Dedifferentiated amniotic fluid mesenchymal stem cell (primary cell): Measurements from ENCODE around the gene ZC3H12C.

ENCODE experiments used
- DNase-seq: peaks from one replicate; pipeline ENCODE4 v3.0.0-alpha.2; 2016; ENCODE audit errors: extremely low spot score

Gene ZC3H12C

DNA sequence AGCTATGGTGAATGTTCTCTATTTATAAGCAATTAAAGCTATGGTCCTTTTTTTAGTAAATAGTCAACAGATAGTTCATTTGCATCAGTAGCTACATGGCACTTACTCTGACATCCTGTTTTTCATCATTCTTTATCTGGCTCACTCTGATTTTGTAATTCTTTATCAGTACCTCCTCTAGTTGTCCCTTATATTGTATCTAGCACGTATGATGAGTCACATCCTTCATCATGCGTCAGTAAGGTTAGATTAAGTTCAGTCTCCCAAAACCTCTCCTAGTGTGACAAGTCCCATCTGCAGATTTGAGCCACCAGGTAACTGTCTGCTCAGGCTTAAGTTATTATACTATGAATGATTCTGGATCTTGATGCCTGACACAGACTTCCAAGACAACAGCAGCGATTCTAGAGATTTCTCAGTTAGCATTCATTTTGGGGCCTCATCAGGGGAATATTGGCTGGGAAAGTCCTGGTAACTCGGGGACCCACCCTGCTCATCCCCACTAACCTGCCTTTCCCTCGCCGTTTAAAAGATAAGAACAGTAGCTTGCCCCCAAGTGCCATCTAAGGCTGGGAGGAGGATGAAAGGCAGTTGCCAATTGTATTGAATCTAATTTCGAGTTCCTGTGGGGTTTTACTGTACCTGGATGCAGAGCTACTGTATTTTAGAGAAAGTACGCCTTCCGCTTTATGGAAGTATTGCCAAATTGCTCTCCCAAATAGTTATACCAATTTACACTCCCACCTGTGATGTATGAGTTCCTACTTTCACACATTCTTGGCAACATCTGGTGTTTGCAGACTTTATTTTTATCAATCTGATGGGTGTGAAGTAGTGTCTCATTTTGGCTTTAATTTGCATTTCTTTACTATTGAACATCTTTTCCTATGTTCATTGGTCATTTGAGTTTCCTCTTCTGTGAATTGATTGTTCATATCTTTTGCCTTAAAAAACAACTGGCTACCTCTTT, 55.9 kb downstream of the ZC3H12C start:
- DNase-seq: no peak

DNA sequence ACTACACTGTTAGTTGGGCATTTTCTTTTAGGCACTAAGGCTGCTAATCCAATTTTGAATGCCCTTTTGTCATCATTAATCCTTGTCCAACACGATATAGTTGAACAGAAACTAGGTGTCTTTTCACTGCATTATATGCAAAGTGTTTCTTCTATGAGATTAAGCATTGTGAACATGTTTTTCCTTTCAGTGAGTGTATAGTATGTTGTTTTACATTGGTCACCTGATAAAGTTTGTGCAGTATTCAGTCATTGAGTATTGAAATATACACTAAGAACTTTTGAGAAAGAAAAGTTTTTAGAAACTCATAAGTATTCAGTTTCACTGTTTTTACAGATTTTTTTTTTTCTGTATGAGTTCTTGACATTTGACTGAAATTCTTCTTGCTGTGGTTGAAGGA, 59.0 kb downstream of the ZC3H12C start:
- DNase-seq: no peak

DNA sequence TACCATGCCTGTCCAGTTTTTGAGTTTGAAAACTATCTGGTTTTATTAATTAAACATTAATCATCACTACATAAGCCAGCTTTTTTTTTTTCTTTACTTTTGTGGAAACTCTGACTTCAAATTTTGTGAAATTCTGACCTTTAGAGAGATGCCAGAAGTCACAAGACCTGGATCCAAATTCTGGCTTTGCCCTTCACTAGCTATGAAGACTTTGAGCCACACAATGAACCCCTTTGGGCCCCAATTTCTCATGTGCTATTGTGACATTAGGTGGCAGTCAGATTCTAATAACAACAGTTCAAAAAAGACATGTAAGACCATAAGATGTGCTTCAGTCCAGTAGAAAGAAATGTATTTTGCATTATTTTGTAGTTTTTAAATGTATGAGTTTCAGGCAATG, 60.3 kb downstream of the ZC3H12C start:
- no peak for DNase-seq

DNA sequence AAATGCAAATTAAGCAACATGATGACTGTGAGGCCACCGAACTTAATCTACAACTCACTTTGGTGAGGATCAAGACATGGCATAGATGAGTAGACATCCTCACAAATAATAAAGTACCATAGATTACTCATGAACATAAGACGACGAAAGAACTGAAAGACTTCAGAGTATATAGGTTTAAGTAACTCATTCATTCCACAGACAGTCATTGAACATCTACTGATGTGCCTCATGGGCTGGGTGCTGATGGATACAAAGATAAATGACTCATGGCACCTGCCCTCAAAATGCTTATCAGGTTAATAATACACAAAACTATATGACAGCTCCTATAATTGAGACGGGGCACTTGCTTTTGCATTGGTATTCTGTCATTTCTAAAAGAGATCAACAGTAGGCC, 63.3 kb downstream of the ZC3H12C start:
- no peak for DNase-seq

DNA sequence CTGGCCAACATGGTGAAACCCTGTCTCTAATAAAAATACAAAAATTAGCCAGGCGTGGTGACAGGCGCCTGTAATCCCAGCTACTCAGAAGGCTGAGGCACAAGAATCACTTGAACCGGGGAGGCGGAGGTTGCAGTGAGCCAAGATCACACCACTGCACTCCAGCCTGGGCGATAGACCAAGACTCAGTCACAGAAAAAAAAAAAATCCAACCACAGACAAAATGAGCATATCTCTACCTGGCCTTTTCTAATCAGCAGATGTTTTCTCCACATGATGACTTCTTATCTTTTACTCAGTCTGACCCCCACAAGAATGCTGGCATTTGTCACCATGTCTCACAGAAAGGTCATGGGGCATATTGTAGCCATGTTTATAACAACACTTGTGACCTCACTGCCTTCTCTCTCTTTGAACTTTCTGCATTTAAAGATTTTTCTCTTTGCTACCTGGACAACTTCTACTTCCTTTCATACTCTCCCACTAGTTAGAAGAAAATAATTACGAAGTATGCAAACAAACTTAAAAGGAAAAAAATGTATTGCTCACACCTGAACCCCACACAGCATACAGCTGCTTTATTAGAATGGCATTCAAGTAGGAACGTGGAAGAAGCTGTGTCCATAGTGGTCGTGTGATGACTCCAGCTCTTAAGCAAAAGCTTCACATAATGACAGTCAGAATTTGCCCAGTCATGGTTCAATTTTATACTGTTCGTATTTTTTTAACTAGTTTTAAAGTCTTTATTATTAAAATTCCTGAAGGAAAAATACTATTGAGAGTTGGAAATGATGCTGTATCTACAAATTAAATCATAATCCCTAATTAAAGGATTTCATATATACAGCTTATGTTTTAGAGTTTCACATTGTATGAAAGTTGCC, 65.4 kb downstream of the ZC3H12C start:
- no peak for DNase-seq

DNA sequence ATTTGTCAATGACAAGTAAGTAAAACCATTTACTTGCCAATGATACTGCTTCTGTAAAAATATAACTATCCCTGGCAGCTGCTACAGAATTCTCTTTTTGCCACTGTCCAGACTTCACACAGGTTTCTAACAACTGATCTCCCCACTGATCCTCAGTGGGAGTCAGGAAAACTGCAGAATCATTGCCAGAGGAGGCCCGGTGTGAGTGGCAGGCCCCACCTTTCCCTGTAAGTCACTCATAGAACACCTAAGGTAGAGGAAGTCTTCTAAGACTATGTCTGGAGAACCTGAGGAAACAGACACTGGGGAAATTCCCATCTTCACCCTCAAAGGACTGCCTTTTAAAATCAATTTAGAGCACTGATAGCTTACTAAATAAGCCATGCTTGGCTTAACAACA, 66.3 kb downstream of the ZC3H12C start:
- DNase-seq: no peak

DNA sequence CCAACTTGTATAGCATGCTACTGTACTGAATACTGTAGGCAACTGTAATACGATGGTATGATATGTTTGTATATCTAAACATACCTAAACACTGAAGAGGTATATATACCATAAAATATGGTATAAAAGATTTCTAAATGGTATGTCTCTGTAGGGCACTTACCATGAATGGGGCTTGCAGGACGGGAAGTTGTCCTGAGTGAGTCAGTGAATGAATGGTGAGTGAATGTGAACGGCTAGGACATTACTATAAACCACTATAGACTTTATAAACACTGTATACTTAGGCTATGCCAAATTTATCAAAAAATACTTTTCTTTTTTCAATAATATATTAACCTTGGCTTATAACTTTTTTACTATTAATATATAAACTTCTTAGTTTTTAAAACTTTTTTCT, 66.8 kb downstream of the ZC3H12C start:
- DNase-seq: no peak

DNA sequence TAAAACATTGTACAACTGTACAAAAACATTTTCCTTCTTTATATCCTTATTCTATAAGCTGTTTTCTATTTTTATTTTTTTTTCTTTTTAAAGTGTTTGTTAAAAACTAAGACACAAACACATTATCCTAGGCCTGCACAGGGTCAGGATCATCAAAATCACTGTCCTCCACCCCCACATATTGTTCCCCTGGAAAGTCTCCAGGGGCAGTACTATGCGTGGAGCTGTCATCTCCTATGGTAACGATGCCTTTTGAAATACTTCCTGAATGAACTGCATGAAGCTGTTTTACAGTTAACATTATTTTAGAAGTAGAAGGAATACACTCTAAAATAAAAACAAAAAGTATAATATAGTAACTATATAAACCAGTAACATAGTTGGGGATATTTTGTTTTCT, 67.2 kb downstream of the ZC3H12C start:
- DNase-seq: no peak

DNA sequence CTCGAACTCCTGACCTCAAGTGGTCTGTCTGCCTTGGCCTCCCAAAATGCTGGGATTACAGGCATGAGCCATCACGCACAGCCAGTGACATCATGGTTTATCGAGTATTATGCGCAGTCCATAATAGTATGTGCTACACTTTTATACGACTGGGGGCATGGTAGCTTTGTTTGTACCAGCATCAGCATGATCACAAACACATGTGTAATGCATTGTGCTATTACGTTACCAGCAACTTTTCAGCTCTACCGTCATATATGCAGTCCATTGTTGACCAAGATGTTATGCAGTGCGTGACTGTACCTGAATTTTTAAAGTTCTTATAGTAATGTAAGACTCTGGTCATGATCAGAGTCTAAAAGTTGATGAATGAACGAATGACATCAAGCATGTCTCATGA, 67.9 kb downstream of the ZC3H12C start:
- DNase-seq: no peak

DNA sequence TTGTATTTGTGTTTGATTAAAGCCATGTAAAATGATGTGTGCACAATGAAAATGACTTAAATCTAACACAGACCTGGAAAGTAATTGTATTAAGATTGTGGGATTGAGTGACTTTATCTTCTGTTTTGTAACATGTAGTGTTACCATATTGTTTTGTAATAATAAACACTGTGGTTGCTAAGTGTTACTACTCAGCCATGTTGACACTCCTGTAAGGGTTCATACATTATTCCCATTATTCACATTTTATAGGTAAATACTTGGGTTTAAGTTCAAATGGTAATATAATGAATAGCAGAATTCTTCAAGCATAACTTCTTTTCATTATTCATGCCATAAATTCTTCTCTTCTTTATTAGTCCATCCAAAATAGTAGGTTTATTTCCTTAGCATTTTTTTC, 69.0 kb downstream of the ZC3H12C start:
- DNase-seq: no peak

DNA sequence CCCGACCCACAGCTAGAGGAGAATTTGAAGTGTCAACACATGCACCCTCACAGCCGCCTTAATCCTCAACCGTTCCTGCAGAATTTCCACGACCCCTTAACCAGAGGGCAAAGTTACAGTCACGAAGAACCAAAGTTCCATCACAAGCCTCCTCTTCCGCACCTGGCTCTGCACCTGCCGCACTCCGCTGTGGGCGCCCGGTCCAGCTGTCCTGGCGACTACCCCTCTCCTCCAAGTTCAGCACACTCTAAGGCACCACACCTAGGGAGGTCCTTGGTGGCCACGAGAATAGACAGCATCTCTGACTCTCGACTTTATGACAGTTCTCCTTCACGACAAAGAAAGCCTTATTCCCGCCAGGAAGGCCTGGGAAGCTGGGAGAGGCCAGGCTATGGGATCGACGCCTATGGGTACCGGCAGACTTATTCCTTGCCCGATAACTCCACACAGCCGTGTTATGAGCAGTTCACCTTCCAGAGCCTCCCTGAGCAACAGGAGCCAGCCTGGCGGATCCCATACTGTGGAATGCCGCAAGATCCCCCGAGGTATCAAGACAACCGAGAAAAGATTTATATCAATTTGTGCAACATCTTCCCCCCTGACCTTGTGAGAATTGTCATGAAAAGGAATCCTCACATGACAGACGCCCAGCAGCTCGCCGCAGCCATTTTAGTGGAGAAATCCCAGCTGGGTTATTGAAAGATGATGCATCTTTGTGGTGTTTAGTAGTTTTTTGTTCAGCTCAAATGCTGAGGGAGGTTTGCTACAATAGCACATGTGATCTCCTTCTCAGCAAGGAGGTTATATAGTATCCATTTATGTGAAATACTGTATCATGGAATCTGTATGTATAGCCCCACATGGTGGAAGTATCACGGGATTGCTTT, 72.1 kb downstream of the ZC3H12C start:
- DNase-seq: no peak

DNA sequence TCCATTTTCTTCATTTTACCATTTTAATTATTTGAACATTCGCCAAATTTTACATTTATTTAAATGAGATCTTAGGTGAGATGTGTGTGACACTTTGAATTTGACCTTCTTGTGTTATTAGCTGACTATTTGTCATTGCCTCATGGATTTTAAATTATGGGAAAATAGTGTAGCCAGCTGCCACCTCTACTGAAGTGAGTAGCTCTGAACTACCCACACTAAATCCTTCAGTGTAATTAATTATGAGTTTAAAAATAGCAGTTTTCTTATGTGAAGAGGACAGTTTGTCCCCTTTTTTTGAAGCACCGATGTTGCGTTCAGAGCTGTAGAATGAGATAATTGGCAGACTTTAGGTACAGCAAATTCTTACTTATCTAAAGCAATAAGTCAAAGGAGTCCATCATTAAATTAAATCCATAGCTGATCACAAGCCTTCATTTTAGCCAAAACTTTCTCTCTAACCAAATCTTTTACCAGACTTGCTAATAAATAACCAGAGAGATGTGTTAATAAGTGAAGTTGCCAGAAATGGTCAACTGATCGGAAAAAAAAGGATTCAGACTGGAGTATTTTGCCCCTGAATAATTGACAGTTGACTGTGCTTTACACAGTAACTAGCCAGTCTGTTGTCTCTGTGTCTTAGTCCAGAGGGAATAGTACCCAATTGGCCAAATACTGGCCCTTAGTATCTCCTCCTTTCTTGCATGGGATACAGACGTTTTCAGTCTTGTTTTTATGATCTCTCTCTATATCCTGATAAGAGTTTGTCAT, 75.0 kb downstream of the ZC3H12C start:
- no peak for DNase-seq

DNA sequence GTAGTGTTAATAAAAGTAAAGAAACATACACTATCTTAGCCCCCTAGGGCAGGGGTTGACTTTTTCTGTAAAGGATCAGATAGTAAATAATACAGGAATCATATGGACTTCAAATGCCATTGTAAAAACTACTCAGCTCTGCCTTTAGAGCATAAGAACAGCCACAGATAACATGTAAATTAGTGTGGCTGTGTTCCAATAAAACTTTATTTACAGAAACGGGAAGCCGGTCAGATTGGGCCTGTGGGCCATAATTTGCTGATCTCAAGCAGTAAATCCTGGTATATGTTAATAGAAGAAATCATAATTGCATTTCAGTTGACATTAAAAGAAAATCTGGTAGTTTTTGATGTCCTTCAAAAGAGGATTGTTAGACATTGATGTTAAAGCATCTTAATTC, 76.5 kb downstream of the ZC3H12C start:
- DNase-seq: no peak

DNA sequence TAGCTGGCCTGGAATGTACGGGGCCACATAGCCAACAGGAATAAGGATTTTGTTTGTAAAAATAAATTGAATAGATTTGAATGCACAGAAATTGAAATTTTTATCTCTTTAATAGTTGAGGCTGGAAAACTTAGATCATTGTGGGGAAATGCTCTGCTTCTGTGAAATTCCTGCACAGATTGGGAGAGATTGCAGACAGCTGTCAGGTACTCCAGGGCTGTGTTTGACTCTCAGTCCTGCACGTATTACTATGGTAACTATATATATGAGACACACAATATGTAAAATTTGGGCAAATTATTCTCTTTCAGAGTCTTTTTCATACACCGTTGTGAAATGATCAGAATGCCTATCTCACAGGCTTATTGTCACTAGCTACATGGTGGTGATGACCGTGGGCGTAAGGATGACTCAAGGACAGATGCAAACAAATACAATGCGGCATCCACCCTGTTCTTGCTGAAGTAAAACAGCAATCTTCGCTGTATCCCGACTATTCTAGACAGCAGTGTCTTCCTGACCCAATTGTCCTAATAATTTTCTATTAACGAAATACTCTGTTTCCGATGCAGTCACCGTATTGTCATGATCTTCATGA, 79.4 kb downstream of the ZC3H12C start:
- DNase-seq: no peak

DNA sequence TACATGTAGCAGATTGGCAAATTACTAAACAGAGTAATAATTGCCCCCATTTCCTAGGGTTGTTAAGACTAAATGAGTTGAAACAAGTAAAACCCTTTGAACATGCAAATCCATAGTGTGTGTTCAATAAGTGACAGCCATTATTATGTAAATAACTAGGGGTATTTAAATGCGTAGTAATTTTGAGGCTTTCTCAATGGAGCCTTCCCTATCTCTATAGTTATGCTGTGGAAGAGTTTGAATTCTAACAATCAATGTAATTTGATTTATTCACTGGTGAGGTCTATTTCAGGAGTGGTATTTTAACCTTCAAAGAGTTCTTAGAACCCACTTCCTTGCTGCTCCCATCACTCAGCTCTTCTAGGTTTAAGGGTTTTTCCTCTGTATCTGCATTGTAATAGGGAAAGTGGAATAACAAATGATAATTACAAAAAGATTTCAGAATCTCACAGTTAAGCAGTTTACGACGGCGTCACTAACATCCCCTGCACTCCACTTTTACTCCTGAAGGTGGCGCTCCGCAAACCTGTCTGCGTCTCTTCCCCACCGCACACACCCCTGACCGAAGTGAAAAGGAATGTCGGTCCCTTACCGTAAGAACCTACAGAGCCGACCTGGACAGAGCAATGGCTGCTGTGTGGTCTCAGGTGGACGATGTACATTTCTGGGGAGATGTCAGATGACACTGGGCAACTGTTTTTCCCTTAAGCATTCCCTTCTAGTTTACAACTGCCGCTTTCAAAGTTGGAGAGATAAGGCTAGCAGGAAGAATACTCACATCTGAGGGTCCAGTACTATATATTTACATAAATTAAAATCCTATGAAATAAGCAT, 80.8 kb downstream of the ZC3H12C start:
- peak; percentile 20 for DNase-seq

DNA sequence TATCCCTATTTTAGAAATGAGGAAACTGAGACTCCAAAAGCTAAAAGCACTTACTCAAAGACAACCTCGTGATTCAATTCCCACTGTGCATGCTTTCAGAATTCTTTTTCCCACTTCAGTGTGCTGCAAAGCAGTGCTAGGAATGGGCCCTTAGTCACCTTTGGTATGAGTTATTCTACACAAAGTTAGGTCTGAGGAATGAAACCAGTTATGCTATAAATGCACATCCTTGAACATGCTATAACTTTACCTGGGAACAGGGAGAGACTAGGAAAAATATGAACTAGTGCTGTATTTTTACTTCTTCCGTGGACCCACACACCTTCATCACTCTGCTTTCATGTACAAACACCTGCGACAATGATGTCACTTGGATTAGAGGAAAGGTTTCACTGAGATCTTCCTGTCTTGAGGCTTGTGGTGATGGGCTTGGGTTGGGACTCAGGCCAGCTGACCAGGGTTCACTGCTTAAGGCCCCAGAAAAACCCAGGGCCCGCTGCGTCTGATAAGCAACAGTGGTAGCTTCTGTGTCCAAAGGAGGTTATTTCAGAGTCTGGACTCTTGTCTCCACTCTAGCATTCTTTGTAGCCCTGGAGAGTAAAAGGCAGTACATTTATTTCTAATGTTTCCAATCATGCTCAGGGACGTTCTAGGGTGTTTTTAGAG, 81.6 kb downstream of the ZC3H12C start:
- no peak for DNase-seq

DNA sequence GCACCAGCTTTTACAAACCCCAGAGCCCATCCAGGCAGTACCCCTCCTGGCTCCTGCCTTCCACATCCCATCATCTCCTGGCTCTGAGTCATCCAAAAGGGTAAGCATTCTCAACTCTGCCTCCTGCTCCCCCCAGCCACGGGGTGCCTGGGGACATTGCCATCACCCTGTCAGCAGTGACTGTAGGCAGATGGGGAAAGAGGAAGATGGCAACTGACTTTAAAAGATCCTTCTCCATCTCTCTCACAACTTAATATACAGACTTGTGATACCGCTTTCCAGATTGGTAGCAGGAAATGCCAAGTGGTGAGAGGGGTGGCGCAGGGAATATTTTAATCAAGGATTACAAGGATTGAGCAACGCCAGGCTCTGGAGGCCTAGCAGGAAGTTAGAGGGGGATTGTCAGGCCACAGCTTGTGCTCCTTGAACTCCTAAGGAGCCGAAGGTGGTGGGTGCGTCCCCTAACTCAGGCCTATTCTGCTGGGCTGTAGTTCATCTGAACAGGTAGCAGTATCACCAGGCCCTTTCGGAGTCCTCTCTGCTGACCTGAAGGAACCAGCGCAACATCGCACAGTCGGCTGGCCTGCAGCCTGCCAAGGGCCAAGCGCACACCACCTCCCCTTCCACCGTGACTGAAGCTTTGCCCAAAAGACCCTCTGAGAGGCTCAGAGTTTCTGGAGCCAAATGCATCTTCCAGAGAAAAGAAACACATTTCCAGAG, 83.3 kb downstream of the ZC3H12C start:
- no peak for DNase-seq

DNA sequence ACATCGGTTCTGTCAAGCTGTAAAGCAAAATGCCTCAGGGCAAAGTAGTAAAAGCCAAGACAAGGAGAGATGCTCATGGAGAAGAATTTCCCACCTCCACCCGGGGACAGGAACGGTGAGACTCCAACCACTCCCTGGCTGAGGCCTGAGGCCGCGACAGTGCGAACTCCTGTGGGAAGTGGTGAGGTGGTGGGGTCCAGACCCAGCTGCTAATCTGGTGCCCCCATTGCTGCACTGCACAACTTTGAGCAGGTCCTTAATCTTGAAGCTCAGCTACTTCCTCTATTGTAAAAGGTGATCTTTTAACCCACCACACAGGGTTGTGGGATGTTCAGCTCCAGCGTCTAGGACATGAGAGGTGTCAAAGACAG, 83.9 kb downstream of the ZC3H12C start:
- DNase-seq: no peak

DNA sequence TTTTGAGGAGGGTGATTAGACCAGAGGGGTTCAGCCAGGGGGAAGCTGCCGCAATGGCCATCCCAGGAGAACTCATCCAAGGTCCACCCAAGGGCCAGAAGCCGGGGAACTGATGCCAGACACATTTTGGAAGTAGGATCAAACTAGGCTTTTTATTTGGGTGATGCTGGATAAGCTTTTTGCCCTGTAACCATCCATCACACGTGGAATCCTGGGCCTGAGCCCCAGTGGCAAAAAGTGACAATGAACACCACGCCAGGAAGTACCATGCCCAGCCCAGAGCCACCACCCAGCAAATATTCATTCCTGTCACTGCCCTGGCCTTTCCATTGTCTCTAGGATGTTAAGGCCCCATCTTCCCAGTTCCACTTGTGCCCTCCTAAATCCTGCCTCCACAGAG, 85.9 kb downstream of the ZC3H12C start:
- no peak for DNase-seq
